Measurements from ENCODE around the gene PBX4.

- no peak for TF ChIP-seq CTCF (IDR thresholded peaks at IDR 0.05)
- TF ChIP-seq POLR2A (IDR thresholded peaks at IDR 0.05), result no peak
Observed at GRCh38 chr19:19631346-19631745, 12.9 kb upstream of the PBX4 start.
